Osteocyte (in vitro differentiated cells): ENCODE results near the gene MBD2. TPM values are rescaled to one million over a fixed set of nuclear protein-coding genes. Genes with fewer than 3 reads are reported as not detected.
"Not testable (repeated sequence)": the region's sequence is repeated elsewhere in the genome, so short reads cannot be mapped to it uniquely, and the experiment has no call there.

Source experiments
- DNase-seq: peaks from one replicate; pipeline ENCODE4 v3.0.0; 2021; ENCODE audit warnings: mixed read lengths; ENCODE audit not compliant: unreplicated experiment; ENCODE audit errors: extremely low spot score
- H3K27ac Mint-ChIP-seq: one replicate; pipeline ENCODE4 v1.8.0; 2021; ENCODE audit warnings: mild to moderate bottlenecking, mixed read lengths; ENCODE audit not compliant: unreplicated experiment
- H3K27me3 Mint-ChIP-seq: one replicate; pipeline ENCODE4 v1.8.0; 2021; ENCODE audit warnings: mixed read lengths; ENCODE audit not compliant: unreplicated experiment
- H3K36me3 Mint-ChIP-seq: one replicate; pipeline ENCODE4 v1.8.0; 2021; ENCODE audit warnings: mixed read lengths; ENCODE audit not compliant: unreplicated experiment
- H3K4me1 Mint-ChIP-seq: one replicate; pipeline ENCODE4 v1.8.0; 2021; ENCODE audit warnings: mixed read lengths; ENCODE audit not compliant: unreplicated experiment
- H3K4me3 Mint-ChIP-seq: one replicate; pipeline ENCODE4 v1.8.0; 2021; ENCODE audit warnings: mild to moderate bottlenecking, moderate library complexity, mixed read lengths; ENCODE audit not compliant: unreplicated experiment
- H3K9me3 Mint-ChIP-seq: one replicate; pipeline ENCODE4 v1.8.0; 2021; ENCODE audit warnings: mixed read lengths; ENCODE audit not compliant: unreplicated experiment
- total RNA-seq: library from RNA; stranded (reverse); gene quantifications from 2 replicates; pipeline ENCODE4 v1.2.1, GENCODE V29; 2021
- TF ChIP-seq, protein P1 (sequence below): fragments of 200-600 bp; sonication (generic); IDR thresholded peaks from 2 replicates; pipeline ENCODE4 v1.5.0; 2021; ENCODE audit warnings: antibody characterized with exemption, mild to moderate bottlenecking, moderate library complexity

Gene MBD2
- total RNA-seq, 1 donor from 2014 or later: 58.3 TPM

DNA sequence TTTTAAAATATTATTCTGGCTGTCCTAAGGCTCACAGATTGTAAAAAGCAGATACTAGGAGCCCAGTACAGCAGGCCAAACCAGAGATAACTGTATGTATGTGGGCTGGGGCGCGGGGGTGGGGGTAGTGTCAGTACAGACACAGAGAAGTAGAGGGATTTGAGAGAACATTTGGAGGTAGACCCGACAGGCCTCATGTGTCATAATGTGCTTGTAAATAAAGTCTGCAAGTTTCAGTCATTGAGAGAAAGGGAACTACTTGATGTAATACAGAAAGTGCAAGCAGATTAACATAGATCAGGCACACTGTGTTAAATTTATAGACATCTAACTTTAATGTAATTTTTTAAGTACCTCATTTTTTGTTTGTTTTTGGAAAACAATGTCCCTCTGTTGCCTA, 37.4 kb upstream of the MBD2 start:
- Mint-ChIP-seq H3K9me3 (no peaks in the 10 kb centered on the region), H3K27ac (no peak overlapping the region), H3K4me3 (no peak overlapping the region), H3K27me3 (no peaks in the 10 kb centered on the region), H3K4me1 (peaks cover 9% of the 10 kb centered on the region), H3K36me3 (no peaks in the 10 kb centered on the region)
- TF ChIP-seq, protein P1, sequence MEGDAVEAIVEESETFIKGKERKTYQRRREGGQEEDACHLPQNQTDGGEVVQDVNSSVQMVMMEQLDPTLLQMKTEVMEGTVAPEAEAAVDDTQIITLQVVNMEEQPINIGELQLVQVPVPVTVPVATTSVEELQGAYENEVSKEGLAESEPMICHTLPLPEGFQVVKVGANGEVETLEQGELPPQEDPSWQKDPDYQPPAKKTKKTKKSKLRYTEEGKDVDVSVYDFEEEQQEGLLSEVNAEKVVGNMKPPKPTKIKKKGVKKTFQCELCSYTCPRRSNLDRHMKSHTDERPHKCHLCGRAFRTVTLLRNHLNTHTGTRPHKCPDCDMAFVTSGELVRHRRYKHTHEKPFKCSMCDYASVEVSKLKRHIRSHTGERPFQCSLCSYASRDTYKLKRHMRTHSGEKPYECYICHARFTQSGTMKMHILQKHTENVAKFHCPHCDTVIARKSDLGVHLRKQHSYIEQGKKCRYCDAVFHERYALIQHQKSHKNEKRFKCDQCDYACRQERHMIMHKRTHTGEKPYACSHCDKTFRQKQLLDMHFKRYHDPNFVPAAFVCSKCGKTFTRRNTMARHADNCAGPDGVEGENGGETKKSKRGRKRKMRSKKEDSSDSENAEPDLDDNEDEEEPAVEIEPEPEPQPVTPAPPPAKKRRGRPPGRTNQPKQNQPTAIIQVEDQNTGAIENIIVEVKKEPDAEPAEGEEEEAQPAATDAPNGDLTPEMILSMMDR: no peak
- DNase-seq: no peak

GRCh38 chr18:54260396-54261072, 36.1 kb upstream of the MBD2 start:
- Mint-ChIP-seq H3K36me3 (no peaks in the 10 kb centered on the region), H3K4me1 (peaks cover 13% of the 10 kb centered on the region), H3K27me3 (no peaks in the 10 kb centered on the region), H3K27ac (no peak overlapping the region), H3K9me3 (no peaks in the 10 kb centered on the region), H3K4me3 (no peak overlapping the region)
- DNase-seq: no peak
- TF ChIP-seq, protein P1: no peak

GRCh38 chr18:54257818-54258217, 33.3 kb upstream of the MBD2 start:
- peaks cover 34% of the 10 kb centered on the region for H3K4me1 Mint-ChIP-seq
- H3K4me3 Mint-ChIP-seq, DNase-seq, H3K27me3 Mint-ChIP-seq, H3K9me3 Mint-ChIP-seq, H3K27ac Mint-ChIP-seq, H3K36me3 Mint-ChIP-seq: not testable (repeated sequence)

GRCh38 chr18:54257015-54257414, 32.5 kb upstream of the MBD2 start:
- peaks cover 34% of the 10 kb centered on the region for H3K4me1 Mint-ChIP-seq
- DNase-seq: no peak
- H3K36me3 Mint-ChIP-seq: no peaks in the 10 kb centered on the region
- no peak overlapping the region for H3K27ac Mint-ChIP-seq
- no peaks in the 10 kb centered on the region for H3K9me3 Mint-ChIP-seq
- TF ChIP-seq, protein P1: no peak
- no peak overlapping the region for H3K4me3 Mint-ChIP-seq
- H3K27me3 Mint-ChIP-seq: no peaks in the 10 kb centered on the region

DNA sequence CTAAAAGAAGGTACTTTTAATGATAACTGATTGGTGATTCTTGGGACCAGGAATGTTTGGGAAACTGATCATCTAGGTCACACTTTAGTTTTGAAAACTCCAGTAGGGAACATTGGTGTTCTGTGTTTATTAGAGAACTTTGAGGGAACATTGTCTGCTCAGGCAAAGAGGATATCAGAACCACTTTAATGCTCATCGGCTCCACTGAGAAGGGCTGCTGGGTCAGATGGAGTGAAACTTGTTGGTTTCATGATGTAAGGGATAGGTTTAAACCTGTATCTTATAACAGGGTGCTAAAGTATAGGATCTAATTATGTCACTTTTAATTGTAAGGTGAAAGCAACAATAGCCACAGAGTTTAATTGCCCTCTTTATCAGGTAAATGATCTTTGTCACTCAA, 30.7 kb upstream of the MBD2 start:
- Mint-ChIP-seq H3K4me1 (peaks cover 37% of the 10 kb centered on the region), H3K4me3 (no peak overlapping the region), H3K27me3 (no peaks in the 10 kb centered on the region), H3K9me3 (no peaks in the 10 kb centered on the region), H3K36me3 (no peaks in the 10 kb centered on the region), H3K27ac (no peak overlapping the region)
- TF ChIP-seq, protein P1: no peak
- no peak for DNase-seq
